HEK293 (cell line): Measurements from ENCODE around the gene PP2D1.

Source experiments
- CTCF ChIA-PET: fragments of 350-600 bp; formaldehyde crosslinking; extraction: SDS; loops from one replicate; lab custom pipeline; 2021; ENCODE audit warnings: antibody characterized with exemption; lab: Yijun Ruan, JAX
- POLR2A ChIA-PET: fragments of 300-600 bp; formaldehyde crosslinking; extraction: SDS; loops from one replicate; lab custom pipeline; 2020; ENCODE audit warnings: antibody characterized with exemption, inconsistent platforms; lab: Yijun Ruan, JAX
- H3K27ac ChIP-seq: fragments of 200-500 bp; sonication (Bioruptor generic); 2 replicates; pipeline ENCODE4 v1.5.1; 2014; ENCODE audit warnings: low read depth, low read length, control low read depth, inconsistent platforms; ENCODE audit errors: extremely low read depth
- H3K36me3 ChIP-seq, 2 experiments: fragments of 200-500 bp in 1 of 2; sonication (Bioruptor generic) in 1 of 2; 1 replicate in 1 of 2; 2 replicates in 1 of 2; pipeline ENCODE4 v1.5.1; 2014 to 2017; ENCODE audit warnings: inconsistent platforms in 2 of 2, low read length in 2 of 2; ENCODE audit not compliant: control insufficient read depth in 2 of 2, insufficient read depth in 1 of 2
- H3K4me1 ChIP-seq: fragments of 200-500 bp; sonication (Bioruptor generic); 2 replicates; pipeline ENCODE4 v1.5.1; 2014; ENCODE audit warnings: mild to moderate bottlenecking, low read length, inconsistent platforms; ENCODE audit not compliant: control insufficient read depth, insufficient read depth
- H3K4me3 ChIP-seq: 2 replicates; pipeline ENCODE4 v1.5.1; 2011; ENCODE audit warnings: low read depth, mild to moderate bottlenecking, control low read depth, low read length, moderate library complexity
- H3K9me3 ChIP-seq: fragments of 200-500 bp; sonication (Bioruptor generic); 2 replicates; pipeline ENCODE4 v1.5.1; 2014; ENCODE audit warnings: low read depth, low read length, inconsistent platforms; ENCODE audit not compliant: control insufficient read depth, insufficient read depth
- FEZF1 ChIP-seq: fragments of 450-650 bp; formaldehyde crosslinking; IDR thresholded peaks from 2 replicates; pipeline ENCODE4 v1.5.1; 2016; ENCODE audit warnings: missing biosample characterization, missing genetic modification characterization
- GLI2 ChIP-seq: fragments of 450-650 bp; formaldehyde crosslinking; IDR thresholded peaks from 2 replicates; pipeline ENCODE4; 2017; ENCODE audit warnings: missing biosample characterization, missing genetic modification characterization, low read depth, borderline replicate concordance
- INSM2 ChIP-seq: fragments of 450-650 bp; formaldehyde crosslinking; IDR thresholded peaks from 2 replicates; pipeline ENCODE4 v1.5.1; 2016; ENCODE audit warnings: missing biosample characterization, missing genetic modification characterization
- KLF17 ChIP-seq: fragments of 450-650 bp; formaldehyde crosslinking; IDR thresholded peaks from 2 replicates; pipeline ENCODE4 v1.5.1; 2016; ENCODE audit warnings: missing biosample characterization, missing genetic modification characterization
- KLF8 ChIP-seq: fragments of 450-650 bp; formaldehyde crosslinking; IDR thresholded peaks from 2 replicates; pipeline ENCODE4 v1.5.1; 2016; ENCODE audit warnings: missing biosample characterization, missing genetic modification characterization
- PRDM6 ChIP-seq: fragments of 450-650 bp; formaldehyde crosslinking; IDR thresholded peaks from 2 replicates; pipeline ENCODE4 v1.5.1; 2017; ENCODE audit warnings: missing biosample characterization, missing genetic modification characterization
- SALL2 ChIP-seq: fragments of 450-650 bp; formaldehyde crosslinking; IDR thresholded peaks from 2 replicates; pipeline ENCODE4 v1.5.0; 2017; ENCODE audit warnings: missing biosample characterization, mild to moderate bottlenecking, missing genetic modification characterization, borderline replicate concordance
- ZNF114 ChIP-seq: fragments of 450-650 bp; formaldehyde crosslinking; IDR thresholded peaks from 2 replicates; pipeline ENCODE4 v1.5.0; 2017; ENCODE audit warnings: missing biosample characterization, missing genetic modification characterization
- ZNF138 ChIP-seq: fragments of 450-650 bp; formaldehyde crosslinking; IDR thresholded peaks from 2 replicates; pipeline ENCODE4 v1.5.1; 2016; ENCODE audit warnings: missing biosample characterization, missing genetic modification characterization, borderline replicate concordance
- ZNF18 ChIP-seq: fragments of 450-650 bp; formaldehyde crosslinking; IDR thresholded peaks from 2 replicates; pipeline ENCODE4 v1.5.1; 2016; ENCODE audit warnings: missing biosample characterization, missing genetic modification characterization
- ZNF2 ChIP-seq: fragments of 450-650 bp; formaldehyde crosslinking; IDR thresholded peaks from 2 replicates; pipeline ENCODE4 v1.5.1; 2016; ENCODE audit warnings: missing biosample characterization, missing genetic modification characterization
- ZNF223 ChIP-seq: fragments of 450-650 bp; formaldehyde crosslinking; IDR thresholded peaks from 2 replicates; pipeline ENCODE4 v1.5.1; 2016; ENCODE audit warnings: missing biosample characterization, missing genetic modification characterization
- ZNF24 ChIP-seq: fragments of 450-650 bp; formaldehyde crosslinking; IDR thresholded peaks from 2 replicates; pipeline ENCODE4 v1.5.1; 2016; ENCODE audit warnings: missing biosample characterization, missing genetic modification characterization
- ZNF248 ChIP-seq: fragments of 450-650 bp; formaldehyde crosslinking; IDR thresholded peaks from 2 replicates; pipeline ENCODE4 v1.5.1; 2017; ENCODE audit warnings: missing biosample characterization, missing genetic modification characterization
- ZNF366 ChIP-seq: fragments of 450-650 bp; formaldehyde crosslinking; conservative IDR thresholded peaks from 2 replicates; pipeline ENCODE4 v1.5.1; 2016; ENCODE audit warnings: missing biosample characterization, missing genetic modification characterization
- ZNF37A ChIP-seq: fragments of 450-650 bp; IDR thresholded peaks from 2 replicates; pipeline ENCODE4 v1.5.1; 2018; ENCODE audit warnings: missing biosample characterization, missing genetic modification characterization
- ZNF404 ChIP-seq: fragments of 450-650 bp; formaldehyde crosslinking; IDR thresholded peaks from 2 replicates; pipeline ENCODE4 v1.5.1; 2017; ENCODE audit warnings: missing biosample characterization, missing genetic modification characterization
- ZNF426 ChIP-seq: fragments of 450-650 bp; formaldehyde crosslinking; IDR thresholded peaks from 2 replicates; pipeline ENCODE4 v1.5.1; 2017; ENCODE audit warnings: missing biosample characterization, missing genetic modification characterization, mild to moderate bottlenecking, inconsistent platforms, moderate library complexity
- ZNF561 ChIP-seq: fragments of 450-650 bp; IDR thresholded peaks from 2 replicates; pipeline ENCODE4 v1.5.1; 2018; ENCODE audit warnings: missing biosample characterization, missing genetic modification characterization, borderline replicate concordance
- ZNF610 ChIP-seq: fragments of 450-650 bp; formaldehyde crosslinking; IDR thresholded peaks from 2 replicates; pipeline ENCODE4 v1.5.1; 2016; ENCODE audit warnings: missing biosample characterization, missing genetic modification characterization, borderline replicate concordance
- ZNF629 ChIP-seq: fragments of 450-650 bp; formaldehyde crosslinking; IDR thresholded peaks from 2 replicates; pipeline ENCODE4 v1.5.1; 2017; ENCODE audit warnings: missing biosample characterization, missing genetic modification characterization
- ZNF777 ChIP-seq: fragments of 450-650 bp; formaldehyde crosslinking; IDR thresholded peaks from 2 replicates; pipeline ENCODE4 v1.5.1; 2017; ENCODE audit warnings: missing biosample characterization, missing genetic modification characterization, borderline replicate concordance
- ZNF837 ChIP-seq: fragments of 450-650 bp; formaldehyde crosslinking; IDR thresholded peaks from 2 replicates; pipeline ENCODE4 v1.5.1; 2016; ENCODE audit warnings: missing biosample characterization, missing genetic modification characterization
- TF ChIP-seq, protein P1 (sequence below): fragments of 450-650 bp; formaldehyde crosslinking; conservative IDR thresholded peaks from 2 replicates; pipeline ENCODE4 v1.5.1; 2016; ENCODE audit warnings: low read depth, missing biosample characterization, missing genetic modification characterization
- TF ChIP-seq, protein P2 (sequence below): fragments of 450-650 bp; formaldehyde crosslinking; IDR thresholded peaks from 2 replicates; pipeline ENCODE4 v1.5.1; 2017; ENCODE audit warnings: missing biosample characterization, mild to moderate bottlenecking, missing genetic modification characterization, moderate library complexity

PP2D1 gene

GRCh38 chr3:19972054-19972453 is 40.0 kb downstream of the PP2D1 start:
- Histone ChIP-seq H3K4me1 (no peaks in the 10 kb centered on the region), H3K4me3 (no peak overlapping the region), H3K36me3 (peaks cover 39% of the 10 kb centered on the region in 2 experiments), H3K9me3 (no peaks in the 10 kb centered on the region), H3K27ac (no peak overlapping the region)
- ChIA-PET CTCF (no interaction called here), POLR2A (no interaction called here)
- no peak for TF ChIP-seq ZNF223 (tag by site-specific recombination)
- TF ChIP-seq GLI2 (tag by site-specific recombination): no peak
- TF ChIP-seq ZNF561: no peak
- TF ChIP-seq, protein P1, sequence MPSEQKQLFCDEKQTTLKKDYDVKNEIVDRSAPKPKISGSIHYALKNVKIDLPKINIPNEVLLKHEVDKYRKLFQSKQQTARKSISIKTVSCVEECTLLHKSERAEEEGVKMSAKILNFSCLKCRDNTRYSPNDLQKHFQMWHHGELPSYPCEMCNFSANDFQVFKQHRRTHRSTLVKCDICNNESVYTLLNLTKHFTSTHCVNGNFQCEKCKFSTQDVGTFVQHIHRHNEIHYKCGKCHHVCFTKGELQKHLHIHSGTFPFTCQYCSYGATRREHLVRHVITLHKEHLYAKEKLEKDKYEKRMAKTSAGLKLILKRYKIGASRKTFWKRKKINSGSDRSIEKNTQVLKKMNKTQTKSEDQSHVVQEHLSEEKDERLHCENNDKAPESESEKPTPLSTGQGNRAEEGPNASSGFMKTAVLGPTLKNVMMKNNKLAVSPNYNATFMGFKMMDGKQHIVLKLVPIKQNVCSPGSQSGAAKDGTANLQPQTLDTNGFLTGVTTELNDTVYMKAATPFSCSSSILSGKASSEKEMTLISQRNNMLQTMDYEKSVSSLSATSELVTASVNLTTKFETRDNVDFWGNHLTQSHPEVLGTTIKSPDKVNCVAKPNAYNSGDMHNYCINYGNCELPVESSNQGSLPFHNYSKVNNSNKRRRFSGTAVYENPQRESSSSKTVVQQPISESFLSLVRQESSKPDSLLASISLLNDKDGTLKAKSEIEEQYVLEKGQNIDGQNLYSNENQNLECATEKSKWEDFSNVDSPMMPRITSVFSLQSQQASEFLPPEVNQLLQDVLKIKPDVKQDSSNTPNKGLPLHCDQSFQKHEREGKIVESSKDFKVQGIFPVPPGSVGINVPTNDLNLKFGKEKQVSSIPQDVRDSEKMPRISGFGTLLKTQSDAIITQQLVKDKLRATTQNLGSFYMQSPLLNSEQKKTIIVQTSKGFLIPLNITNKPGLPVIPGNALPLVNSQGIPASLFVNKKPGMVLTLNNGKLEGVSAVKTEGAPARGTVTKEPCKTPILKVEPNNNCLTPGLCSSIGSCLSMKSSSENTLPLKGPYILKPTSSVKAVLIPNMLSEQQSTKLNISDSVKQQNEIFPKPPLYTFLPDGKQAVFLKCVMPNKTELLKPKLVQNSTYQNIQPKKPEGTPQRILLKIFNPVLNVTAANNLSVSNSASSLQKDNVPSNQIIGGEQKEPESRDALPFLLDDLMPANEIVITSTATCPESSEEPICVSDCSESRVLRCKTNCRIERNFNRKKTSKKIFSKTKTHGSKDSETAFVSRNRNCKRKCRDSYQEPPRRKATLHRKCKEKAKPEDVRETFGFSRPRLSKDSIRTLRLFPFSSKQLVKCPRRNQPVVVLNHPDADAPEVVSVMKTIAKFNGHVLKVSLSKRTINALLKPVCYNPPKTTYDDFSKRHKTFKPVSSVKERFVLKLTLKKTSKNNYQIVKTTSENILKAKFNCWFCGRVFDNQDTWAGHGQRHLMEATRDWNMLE: no peak
- no peak for TF ChIP-seq ZNF24
- TF ChIP-seq SALL2 (tag by site-specific recombination): no peak
- TF ChIP-seq ZNF18: no peak
- no peak for TF ChIP-seq ZNF248 (tag by site-specific recombination)
- TF ChIP-seq INSM2 (tag by site-specific recombination): no peak
- TF ChIP-seq ZNF37A (tag by site-specific recombination): no peak
- TF ChIP-seq ZNF114 (tag by site-specific recombination): no peak
- TF ChIP-seq ZNF404 (tag by site-specific recombination): no peak
- TF ChIP-seq ZNF777 (tag by site-specific recombination): no peak
- no peak for TF ChIP-seq KLF17 (tag by site-specific recombination)
- TF ChIP-seq ZNF366: peak; percentile 47; the same call in 1 of the 2 replicates
- TF ChIP-seq, protein P2, sequence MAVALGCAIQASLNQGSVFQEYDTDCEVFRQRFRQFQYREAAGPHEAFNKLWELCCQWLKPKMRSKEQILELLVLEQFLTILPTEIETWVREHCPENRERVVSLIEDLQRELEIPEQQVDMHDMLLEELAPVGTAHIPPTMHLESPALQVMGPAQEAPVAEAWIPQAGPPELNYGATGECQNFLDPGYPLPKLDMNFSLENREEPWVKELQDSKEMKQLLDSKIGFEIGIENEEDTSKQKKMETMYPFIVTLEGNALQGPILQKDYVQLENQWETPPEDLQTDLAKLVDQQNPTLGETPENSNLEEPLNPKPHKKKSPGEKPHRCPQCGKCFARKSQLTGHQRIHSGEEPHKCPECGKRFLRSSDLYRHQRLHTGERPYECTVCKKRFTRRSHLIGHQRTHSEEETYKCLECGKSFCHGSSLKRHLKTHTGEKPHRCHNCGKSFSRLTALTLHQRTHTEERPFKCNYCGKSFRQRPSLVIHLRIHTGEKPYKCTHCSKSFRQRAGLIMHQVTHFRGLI (tag by site-specific recombination): no peak
- TF ChIP-seq ZNF837 (tag by site-specific recombination): no peak
- TF ChIP-seq PRDM6 (tag by site-specific recombination): peak; percentile 76
- TF ChIP-seq KLF8: 0 out of 2 replicates have a peak, but pooled peaks have one; percentile 17
- TF ChIP-seq ZNF610 (tag by site-specific recombination): no peak
- TF ChIP-seq ZNF2: no peak
- TF ChIP-seq ZNF629 (tag by site-specific recombination): peak; percentile 57; the same call in 1 of the 2 replicates
- no peak for TF ChIP-seq ZNF426 (tag by site-specific recombination)
- TF ChIP-seq ZNF138 (tag by site-specific recombination): no peak
- TF ChIP-seq FEZF1 (tag by site-specific recombination): peak; percentile 38; the same call in 1 of the 2 replicates
